HG03097 (cell line): ENCODE measurements around the gene IGSF22.

Experiments
- ATAC-seq: cut with Tn5 transposase; IDR thresholded peaks from one replicate; pipeline ENCODE4 v1.9.1; 2021; ENCODE audit not compliant: unreplicated experiment, low FRiP score

Gene IGSF22

DNA sequence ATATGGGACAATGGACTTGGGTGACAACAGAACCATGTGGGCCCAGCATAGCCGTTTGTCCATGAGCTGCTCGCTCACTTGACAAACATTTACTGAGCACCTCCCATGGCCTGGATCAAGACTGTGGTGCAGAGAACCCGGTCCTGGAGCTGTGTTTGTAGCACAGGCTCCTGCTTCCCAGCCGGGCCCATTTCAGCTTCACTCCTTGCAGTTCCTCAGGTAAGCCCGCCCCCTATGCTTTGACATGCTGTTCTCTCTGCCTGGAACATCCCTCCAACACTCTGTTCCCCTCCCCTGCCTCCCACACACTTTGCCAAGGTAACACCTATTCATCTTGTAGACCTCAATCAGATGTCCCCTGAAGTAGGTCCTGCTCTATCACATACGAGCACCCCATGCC is 19.3 kb upstream of the IGSF22 start:
- ATAC-seq = no peak

GRCh38 chr11:18743900-18744514 is 18.0 kb upstream of the IGSF22 start:
- ATAC-seq = no peak

DNA sequence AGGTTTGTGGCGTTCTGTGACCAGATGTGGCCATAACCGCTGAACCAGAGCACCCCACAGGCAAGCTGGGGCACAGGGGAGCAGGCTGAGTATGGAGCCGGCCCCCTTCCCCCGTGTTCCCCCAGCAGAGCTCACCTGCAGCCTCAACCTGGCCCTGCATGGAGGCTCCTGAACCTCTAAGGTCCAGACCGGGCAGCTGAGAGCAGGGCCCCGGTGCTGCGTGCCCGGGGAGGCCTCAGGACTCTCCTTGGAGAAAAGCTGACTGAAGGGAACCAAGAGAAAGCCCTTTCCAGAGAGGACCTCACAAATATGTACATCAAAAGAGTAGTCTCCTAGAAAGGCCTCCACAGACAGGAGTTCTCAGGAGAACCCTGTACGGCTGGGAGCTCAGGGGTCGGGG is 17.4 kb upstream of the IGSF22 start:
- ATAC-seq = no peak

DNA sequence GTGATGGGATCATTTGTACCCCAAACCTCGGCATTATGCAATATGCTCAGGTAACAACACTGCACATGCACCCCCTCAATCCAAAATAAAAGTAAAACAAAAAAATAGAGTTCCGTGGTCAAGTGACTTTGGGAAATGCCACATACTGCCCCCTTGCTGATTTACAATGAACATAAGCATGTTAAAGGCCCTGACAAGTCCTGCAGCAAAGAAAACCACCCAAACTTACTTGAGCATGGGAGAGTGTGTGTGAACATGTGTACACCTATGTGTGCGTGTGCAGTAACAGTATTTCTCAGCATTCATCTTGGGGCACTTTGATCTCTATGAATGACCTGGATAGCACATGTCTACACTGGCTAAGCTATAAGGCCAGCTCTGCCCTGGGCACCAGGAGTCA is 15.8 kb upstream of the IGSF22 start:
- no peak for ATAC-seq

GRCh38 chr11:18739685-18740084 is 13.7 kb upstream of the IGSF22 start:
- no peak for ATAC-seq

- no peak for ATAC-seq
These were observed 11.7 kb upstream of the IGSF22 start for GRCh38 chr11:18737642-18738041.

DNA sequence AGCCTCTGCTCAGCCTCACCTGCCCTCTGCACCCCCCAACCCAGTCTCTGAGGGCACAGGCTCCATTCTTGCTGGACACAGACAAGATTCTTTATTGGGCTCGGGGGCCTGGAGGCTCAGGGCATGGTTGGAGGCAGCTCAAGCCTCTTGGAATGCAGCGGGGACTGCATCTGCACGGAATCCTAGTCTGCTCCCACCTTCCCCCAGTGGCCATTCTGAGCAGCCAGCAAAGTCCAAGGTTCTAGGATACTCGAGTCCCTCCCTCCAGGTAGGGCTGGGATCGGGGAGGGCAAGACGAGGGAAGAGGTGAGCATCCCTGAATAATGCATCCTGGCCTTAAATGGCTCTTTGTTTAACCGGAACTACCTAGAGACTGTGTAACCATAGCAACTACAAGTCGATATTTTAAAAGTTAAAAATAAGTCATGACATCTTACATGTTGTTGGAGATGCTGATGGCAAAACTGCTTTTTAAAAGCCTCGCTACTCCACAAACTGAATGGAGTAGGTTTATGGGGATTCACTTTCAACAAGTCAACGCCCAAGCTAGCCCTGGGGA is 10.7 kb upstream of the IGSF22 start:
- no peak for ATAC-seq

GRCh38 chr11:18733202-18733601 is 7.2 kb upstream of the IGSF22 start:
- no peak for ATAC-seq

GRCh38 chr11:18731949-18732821 is 6.2 kb upstream of the IGSF22 start:
- ATAC-seq = no peak

- ATAC-seq = no peak
These were observed 5.5 kb upstream of the IGSF22 start for GRCh38 chr11:18731441-18731840.

GRCh38 chr11:18730020-18730419 is 4.0 kb upstream of the IGSF22 start:
- no peak for ATAC-seq

DNA sequence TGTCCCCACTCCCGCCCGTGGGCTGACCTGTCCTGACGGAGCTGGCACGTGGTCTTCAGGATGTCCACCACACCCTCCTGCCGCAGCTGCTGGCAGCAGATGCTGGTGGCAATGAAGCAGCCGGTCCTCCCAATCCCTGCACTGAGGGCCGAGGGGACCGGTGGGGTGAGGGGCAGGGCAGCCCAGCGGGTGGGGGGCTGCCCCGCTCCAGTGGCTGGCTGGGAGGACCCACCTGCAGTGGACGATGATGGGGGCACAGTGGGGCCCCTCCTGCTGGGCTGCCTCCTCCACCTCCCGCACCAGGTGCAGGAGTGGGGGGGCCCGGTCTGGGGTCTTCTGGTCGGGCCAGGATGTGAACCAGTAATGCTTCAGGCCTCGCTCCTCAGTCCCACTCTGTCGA is 3.4 kb upstream of the IGSF22 start:
- ATAC-seq = no peak

DNA sequence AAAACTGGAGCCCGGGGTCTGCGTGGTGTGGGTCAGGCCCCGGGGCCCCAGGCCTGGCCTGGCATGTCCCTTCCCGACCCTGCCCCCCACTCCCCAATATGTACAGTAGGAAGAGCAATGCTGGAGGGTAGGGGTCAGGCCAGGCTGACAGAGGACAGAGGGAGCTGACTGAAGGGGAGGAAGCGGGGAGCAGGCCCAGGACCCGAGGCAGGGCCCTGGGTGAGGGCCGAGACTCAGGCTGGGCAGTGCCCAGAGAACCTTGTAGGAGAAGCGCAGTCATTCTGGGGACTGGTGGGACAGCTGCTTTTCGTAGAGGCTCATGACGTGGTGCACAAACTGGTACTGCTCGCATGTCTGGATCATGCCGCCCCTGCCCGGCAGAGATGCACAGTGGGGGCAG is 2.7 kb upstream of the IGSF22 start:
- ATAC-seq = no peak

DNA sequence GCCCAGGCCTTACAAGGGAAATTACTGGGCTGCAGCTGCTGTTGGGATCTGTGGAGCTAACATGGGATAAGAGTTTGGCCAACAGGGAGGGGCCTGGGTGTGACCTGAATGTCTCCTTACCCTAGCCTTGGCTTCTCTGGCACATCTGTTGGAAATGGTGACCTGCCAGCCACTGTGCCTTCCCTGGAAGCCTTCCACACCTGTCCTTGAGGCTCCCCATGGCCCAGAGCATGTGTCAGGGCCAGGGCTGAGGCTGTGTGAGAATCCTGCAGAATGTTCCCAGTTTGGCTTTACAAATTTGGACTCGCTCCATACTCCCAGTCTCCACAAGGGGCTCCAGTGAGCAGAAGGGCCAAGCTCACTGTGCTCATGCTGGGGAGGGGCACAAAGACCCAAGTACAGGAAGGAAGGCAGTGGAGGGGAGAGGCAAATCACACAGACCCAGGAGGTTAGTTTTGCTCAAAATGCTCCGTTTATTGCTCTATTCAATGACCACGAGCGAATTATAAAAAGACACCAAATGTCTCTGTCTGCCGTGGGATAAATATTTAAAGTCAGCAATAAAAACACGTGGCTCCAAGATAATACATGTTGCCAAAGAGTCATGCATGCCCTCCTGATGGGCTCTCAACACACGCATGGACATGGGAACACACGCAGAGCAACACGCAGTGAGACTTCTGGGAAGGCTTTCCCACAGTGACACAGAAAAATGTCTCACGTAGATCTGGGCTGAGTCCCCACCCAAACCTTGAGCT is 1.7 kb upstream of the IGSF22 start:
- ATAC-seq = no peak

DNA sequence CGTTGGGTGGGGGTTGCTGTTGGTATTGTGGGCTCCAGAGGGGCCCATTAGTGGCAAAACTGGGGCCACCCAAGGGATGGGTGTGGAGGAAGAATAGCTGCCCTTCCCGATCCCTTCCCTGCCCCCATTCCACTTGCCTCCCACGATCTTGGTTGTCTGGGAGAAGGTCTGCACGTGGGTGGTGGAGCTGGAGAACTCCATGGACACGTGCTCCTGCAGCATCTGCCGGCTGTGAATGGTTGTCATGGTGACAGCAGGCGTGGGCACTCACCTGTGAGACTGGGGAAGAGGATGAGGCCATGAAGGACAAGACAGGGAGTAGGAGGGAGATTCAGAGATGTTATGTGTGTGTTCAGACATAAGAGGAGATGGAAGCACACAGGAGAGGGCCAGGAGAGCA is 2.0 kb downstream of the IGSF22 start:
- no peak for ATAC-seq

- ATAC-seq = no peak
These were observed 3.7 kb downstream of the IGSF22 start for GRCh38 chr11:18722293-18722637.

DNA sequence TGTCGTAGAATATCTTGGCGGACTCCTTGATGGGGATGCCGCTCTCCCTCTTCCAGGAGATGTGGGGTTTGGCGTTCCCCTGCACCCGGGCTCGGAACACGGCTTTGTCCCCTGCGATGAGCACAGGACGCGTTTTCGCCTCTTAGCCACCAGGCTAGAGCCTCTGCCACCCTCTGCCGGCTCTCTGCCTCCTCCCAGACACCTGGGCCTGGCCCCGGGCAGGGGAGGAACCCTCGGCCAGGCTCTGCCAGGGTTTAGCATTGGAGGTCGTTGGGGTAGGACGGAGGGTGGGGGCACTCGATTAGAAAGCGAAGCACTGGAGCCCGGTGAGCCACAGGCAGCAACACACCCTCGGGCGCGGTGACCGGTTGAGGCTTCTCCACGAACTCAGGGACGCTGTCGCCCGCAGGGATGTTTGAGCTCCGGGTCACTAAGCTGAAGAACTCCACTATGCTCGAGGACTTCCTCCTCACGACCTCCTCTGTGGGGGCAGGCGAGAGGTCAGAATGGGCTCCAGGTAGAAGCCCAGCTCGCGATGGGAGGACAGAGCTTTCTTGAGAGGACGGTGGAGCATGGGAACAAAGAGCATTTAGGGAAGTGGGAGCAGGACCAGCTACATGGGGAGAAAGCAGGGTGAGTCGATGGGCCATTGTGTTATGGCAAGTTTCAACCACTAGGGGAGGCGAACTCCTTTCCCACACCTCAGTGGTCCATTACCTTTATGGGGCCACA is 4.3 kb downstream of the IGSF22 start:
- ATAC-seq = peak; percentile 49

DNA sequence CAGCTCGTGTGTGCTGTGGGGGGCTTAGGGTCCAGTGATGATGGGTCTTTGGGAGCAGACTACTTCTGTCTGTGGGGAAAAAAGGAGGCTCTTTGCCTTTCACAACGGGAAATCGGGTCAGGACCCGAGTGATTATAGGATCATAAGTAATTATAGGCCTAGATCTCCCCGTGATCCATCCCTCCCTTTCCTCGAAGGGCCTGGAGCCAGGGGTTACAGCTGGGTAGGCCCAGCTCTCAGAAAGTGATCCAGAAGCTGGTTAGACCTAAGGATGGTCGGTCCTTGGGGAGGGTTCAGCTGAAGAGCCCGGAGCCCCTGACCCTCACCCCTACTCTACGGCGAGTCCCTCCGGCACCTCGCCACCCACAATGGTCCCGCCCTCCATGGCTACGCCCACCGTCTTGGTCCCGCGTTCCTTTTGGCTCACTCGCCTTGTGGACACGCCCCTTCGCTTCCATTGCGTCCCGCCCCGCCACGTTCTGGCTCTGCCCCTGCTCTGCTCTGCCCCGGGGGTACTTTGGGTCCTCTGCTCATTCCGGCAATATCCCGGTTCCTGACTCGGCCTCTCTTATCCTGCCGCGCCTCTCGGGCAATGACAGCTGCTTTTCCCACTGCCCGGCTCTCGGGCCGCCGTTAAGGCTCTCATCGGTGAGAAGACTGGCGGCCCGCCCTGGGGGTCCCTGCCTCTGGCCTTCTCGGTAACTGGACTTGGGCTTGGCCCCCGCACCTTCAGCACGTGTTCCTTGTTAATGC is 5.0 kb downstream of the IGSF22 start:
- no peak for ATAC-seq

DNA sequence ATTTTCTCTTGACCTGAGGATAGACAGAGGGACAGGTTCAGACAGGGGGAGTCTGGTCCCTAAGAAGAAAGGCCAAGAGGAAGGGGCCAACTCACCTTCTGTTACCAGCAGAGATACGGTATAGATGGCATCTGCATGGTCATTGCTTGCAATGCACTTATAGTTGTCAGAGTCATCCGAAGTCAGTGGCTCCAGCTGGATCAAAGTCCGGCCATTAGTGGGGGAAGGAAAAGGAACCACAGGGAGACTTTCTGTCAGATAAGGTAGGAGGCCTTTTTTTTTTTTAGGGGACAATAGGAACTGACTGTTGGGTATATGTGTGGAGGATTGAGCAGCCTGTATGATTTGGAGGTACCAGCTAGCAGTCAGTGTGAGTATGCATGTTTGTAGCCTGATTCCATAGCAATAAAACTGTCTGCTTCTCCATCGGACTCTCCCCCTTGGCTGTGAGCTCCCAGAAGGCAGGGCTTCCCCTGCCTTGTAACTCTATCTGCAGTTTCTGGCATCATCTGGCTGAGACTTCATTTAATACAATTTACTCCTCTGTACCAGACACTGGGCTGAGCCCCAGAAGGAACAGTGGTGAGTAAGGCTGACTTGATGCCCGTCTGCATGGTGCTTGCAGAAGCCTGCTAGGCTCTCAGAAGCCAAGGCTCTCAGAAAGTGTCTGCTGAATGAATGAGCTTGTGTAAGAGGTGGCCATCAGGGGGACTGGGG is 5.7 kb downstream of the IGSF22 start:
- ATAC-seq = no peak
